Fibroblast of lung (primary cell): Measurements from ENCODE around the gene SAMD8. TPM values are rescaled to one million over a fixed set of nuclear protein-coding genes. Genes with fewer than 3 reads are reported as not detected.

ENCODE experiments used
- DNase-seq, 2 donors: peaks; one replicate each; pipeline versions ENCODE4 v3.0.0 to v3.0.0-alpha.2; 2010; ENCODE audit warnings: low read depth in 2 of 2
- H2AFZ ChIP-seq: 2 replicates; pipeline ENCODE4 v1.5.1; 2012; ENCODE audit warnings: low read length, control low read depth, inconsistent platforms
- H3K27ac ChIP-seq: 2 replicates; pipeline ENCODE4 v1.5.1; 2011; ENCODE audit warnings: low read length, control low read depth; ENCODE audit not compliant: insufficient read depth
- H3K27me3 ChIP-seq: 2 replicates; pipeline ENCODE4 v1.5.1; 2011; ENCODE audit warnings: mild to moderate bottlenecking, low read length; ENCODE audit not compliant: control insufficient read depth, insufficient read depth
- H3K36me3 ChIP-seq: 2 replicates; pipeline ENCODE4 v1.5.1; 2011; ENCODE audit warnings: low read length; ENCODE audit not compliant: control insufficient read depth, insufficient read depth
- H3K4me1 ChIP-seq: 2 replicates; pipeline ENCODE4 v1.5.1; 2011; ENCODE audit warnings: low read length; ENCODE audit not compliant: control insufficient read depth, insufficient read depth; ENCODE audit errors: extremely low read depth
- H3K4me2 ChIP-seq: 2 replicates; pipeline ENCODE4 v1.5.1; 2011; ENCODE audit warnings: low read length, control low read depth; ENCODE audit not compliant: insufficient read depth; ENCODE audit errors: extremely low read depth
- H3K4me3 ChIP-seq, 4 experiments: fragments of 200-600 bp in 1 of 4; sonication (generic) in 1 of 4; replicated peaks in 1 of 4; 2 replicates each; pipeline ENCODE4 v1.5.1; 2011 to 2016; ENCODE audit warnings: low read length in 4 of 4, low read depth in 3 of 4, mild to moderate bottlenecking in 3 of 4, control low read depth in 2 of 4, inconsistent platforms in 1 of 4, mixed read lengths in 1 of 4; ENCODE audit not compliant: insufficient read depth in 1 of 4; ENCODE audit errors: control extremely low read depth in 1 of 4
- H3K79me2 ChIP-seq: 2 replicates; pipeline ENCODE4 v1.5.1; 2012; ENCODE audit warnings: mild to moderate bottlenecking, low read length, inconsistent platforms; ENCODE audit not compliant: control insufficient read depth, insufficient read depth
- H3K9ac ChIP-seq: 2 replicates; pipeline ENCODE4 v1.5.1; 2011; ENCODE audit warnings: mild to moderate bottlenecking, low read length, control low read depth; ENCODE audit not compliant: insufficient read depth
- H3K9me3 ChIP-seq: 2 replicates; pipeline ENCODE4 v1.5.1; 2012; ENCODE audit warnings: low read depth, low read length; ENCODE audit not compliant: control insufficient read depth, insufficient read depth
- H4K20me1 ChIP-seq: 2 replicates; pipeline ENCODE4 v1.5.1; 2011; ENCODE audit warnings: low read length; ENCODE audit not compliant: control insufficient read depth, insufficient read depth; ENCODE audit errors: extremely low read depth
- EZH2 ChIP-seq: IDR thresholded peaks from 2 replicates; pipeline ENCODE4 v1.5.1; 2012; ENCODE audit warnings: low read length, control low read depth, mild to moderate bottlenecking; ENCODE audit errors: missing control alignments
- polyA plus RNA-seq, 2 donors: library from polyadenylated mRNA; depleted of rRNA in 1 of 2; stranded (reverse) in 1 of 2; unstranded in 1 of 2; fragments of >200 nt; gene quantifications; 2 replicates each; pipeline ENCODE4 v1.2.1, GENCODE V29; 2011 to 2012; ENCODE audit warnings: missing spikeins in 1 of 2
- total RNA-seq: library from RNA; depleted of rRNA; stranded (reverse); fragments of >200 nt; gene quantifications from 2 replicates; pipeline ENCODE4 v1.2.1, GENCODE V29; 2014
- TF ChIP-seq, protein P1 (sequence below), 2 donors: IDR thresholded peaks in 1 of 2; conservative IDR thresholded peaks in 1 of 2; 1 replicate in 1 of 2; 2 replicates in 1 of 2; pipeline ENCODE4 v1.5.1; 2011 to 2012; ENCODE audit warnings: low read length in 2 of 2, control low read depth in 1 of 2, inconsistent platforms in 1 of 2, low read depth in 1 of 2, mild to moderate bottlenecking in 1 of 2

The SAMD8 gene
- total and polyA plus RNA-seq, 2 donors (not counting 1 experiment from before 2014, with no cell fraction given): 32.5 to 51.5 TPM

DNA sequence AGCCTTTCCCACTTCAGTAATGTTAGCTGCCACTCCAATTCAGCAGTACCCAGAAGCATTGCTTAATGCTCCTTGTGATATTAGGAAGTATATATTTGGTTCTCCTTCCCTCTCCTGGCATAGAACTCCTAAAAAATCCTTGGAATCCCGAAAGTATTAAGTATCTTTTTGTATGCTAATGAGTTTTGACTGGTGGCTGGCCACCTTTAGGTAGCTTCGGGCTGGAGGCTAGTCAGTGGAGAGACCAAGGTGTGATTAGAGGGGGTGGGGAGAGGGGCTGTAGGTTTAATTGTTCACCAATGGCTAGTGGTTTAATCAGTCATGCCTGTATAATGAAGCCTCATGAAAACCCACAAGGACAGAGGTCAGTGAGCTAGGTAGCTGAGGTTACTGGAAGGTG, 112.1 kb downstream of the SAMD8 start:
- Histone ChIP-seq H3K4me3 (no peak overlapping the region), H3K9ac (no peak overlapping the region), H3K9me3 (no peaks in the 10 kb centered on the region), H3K4me1 (peaks cover 23% of the 10 kb centered on the region), H4K20me1 (no peaks in the 10 kb centered on the region), H3K27ac (no peak overlapping the region), H3K79me2 (peaks cover 68% of the 10 kb centered on the region), H3K27me3 (no peaks in the 10 kb centered on the region), H3K4me2 (no peak overlapping the region), H2AFZ (no peak overlapping the region), H3K36me3 (peaks cover 13% of the 10 kb centered on the region)
- no peak for DNase-seq
- TF ChIP-seq EZH2: no peak
- TF ChIP-seq, protein P1, sequence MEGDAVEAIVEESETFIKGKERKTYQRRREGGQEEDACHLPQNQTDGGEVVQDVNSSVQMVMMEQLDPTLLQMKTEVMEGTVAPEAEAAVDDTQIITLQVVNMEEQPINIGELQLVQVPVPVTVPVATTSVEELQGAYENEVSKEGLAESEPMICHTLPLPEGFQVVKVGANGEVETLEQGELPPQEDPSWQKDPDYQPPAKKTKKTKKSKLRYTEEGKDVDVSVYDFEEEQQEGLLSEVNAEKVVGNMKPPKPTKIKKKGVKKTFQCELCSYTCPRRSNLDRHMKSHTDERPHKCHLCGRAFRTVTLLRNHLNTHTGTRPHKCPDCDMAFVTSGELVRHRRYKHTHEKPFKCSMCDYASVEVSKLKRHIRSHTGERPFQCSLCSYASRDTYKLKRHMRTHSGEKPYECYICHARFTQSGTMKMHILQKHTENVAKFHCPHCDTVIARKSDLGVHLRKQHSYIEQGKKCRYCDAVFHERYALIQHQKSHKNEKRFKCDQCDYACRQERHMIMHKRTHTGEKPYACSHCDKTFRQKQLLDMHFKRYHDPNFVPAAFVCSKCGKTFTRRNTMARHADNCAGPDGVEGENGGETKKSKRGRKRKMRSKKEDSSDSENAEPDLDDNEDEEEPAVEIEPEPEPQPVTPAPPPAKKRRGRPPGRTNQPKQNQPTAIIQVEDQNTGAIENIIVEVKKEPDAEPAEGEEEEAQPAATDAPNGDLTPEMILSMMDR (conservative IDR thresholded peaks at IDR 0.05 in 1 of 2, IDR thresholded peaks at IDR 0.05 in 1 of 2; ENCODE audit: low read depth in 1 of 2, low read length in 2 of 2): no peak

DNA sequence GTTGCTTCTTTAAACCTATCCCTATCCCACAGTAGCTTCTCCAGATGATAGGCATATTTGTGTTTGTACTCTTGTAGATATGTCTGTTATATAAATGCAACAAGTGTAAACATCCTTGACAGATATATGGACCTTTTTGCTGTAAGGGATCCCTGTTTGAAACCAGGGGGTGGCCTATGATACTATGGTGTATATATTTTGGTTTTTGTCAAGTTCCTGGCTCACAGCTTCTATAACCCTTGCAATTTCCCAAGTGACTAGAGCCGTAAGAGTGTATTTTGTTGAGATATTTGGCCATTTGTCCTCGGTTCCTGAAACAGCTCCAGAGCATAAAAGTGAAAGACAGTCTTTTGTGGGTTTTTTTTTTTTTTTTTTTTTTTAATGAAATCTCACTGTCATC, 114.6 kb downstream of the SAMD8 start:
- TF ChIP-seq, protein P1 (conservative IDR thresholded peaks at IDR 0.05 in 1 of 2, IDR thresholded peaks at IDR 0.05 in 1 of 2; ENCODE audit: low read depth in 1 of 2, low read length in 2 of 2): no peak
- TF ChIP-seq EZH2: no peak
- H3K9ac ChIP-seq: no peak overlapping the region
- peak overlapping the region; percentile 17 for H3K4me2 ChIP-seq
- H3K36me3 ChIP-seq: peaks cover 10% of the 10 kb centered on the region
- no peaks in the 10 kb centered on the region for H3K9me3 ChIP-seq
- DNase-seq: no peak
- H3K79me2 ChIP-seq: peaks cover 66% of the 10 kb centered on the region
- H3K27me3 ChIP-seq: no peaks in the 10 kb centered on the region
- peaks cover 23% of the 10 kb centered on the region for H3K4me1 ChIP-seq
- peak overlapping the region in 1 of 4 experiments; percentile 14 for H3K4me3 ChIP-seq
- no peak overlapping the region for H2AFZ ChIP-seq
- peak overlapping the region; percentile 84 for H3K27ac ChIP-seq
- H4K20me1 ChIP-seq: no peaks in the 10 kb centered on the region

DNA sequence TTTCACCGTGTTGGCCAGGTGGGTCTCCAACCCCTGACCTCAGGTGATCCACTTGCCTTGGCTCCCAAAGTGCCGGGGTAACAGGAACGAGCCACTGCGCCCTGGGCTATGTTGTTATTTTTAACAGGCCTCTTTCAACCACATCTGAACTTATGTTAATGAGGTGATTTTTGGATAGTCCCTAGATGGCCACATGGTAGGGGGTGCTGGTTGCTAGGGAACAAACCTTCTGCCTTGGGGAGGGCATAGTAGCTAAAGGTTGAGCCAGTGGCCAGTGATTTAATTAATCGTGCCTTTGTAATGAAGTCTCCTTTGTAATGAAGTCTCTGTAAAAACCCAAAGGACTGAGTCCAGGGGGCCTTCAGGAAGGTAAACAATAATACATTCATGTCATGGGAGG, 115.2 kb downstream of the SAMD8 start:
- Histone ChIP-seq H2AFZ (no peak overlapping the region), H3K27me3 (no peaks in the 10 kb centered on the region), H3K4me1 (peaks cover 23% of the 10 kb centered on the region), H3K27ac (peak overlapping the region; percentile 84), H3K79me2 (peaks cover 61% of the 10 kb centered on the region), H3K9ac (no peak overlapping the region), H3K9me3 (no peaks in the 10 kb centered on the region), H3K36me3 (peaks cover 11% of the 10 kb centered on the region), H3K4me2 (no peak overlapping the region), H3K4me3 (peak overlapping the region in 1 of 4 experiments; percentile 14), H4K20me1 (no peaks in the 10 kb centered on the region)
- no peak for TF ChIP-seq EZH2
- TF ChIP-seq, protein P1 (conservative IDR thresholded peaks at IDR 0.05 in 1 of 2, IDR thresholded peaks at IDR 0.05 in 1 of 2; ENCODE audit: low read depth in 1 of 2, low read length in 2 of 2): no peak
- no peak for DNase-seq
